AG08396 (cell line): ENCODE data around the gene KRT74.

ENCODE experiments used
- DNase-seq: peaks from one replicate; pipeline ENCODE4 v3.0.0; 2012; ENCODE audit warnings: low spot score, mixed read lengths

The KRT74 gene

GRCh38 chr12:52521175-52521567, 52.5 kb downstream of the KRT74 start:
- DNase-seq = no peak

- no peak for DNase-seq
Measured at GRCh38 chr12:52519826-52520662, 53.6 kb downstream of the KRT74 start, which contains the start of gene KRT5. Gene KRT5 (minus strand): TSS chr12:52520394. CDS start chr12:52520296, 98 bp downstream.

- no peak for DNase-seq
Measured at GRCh38 chr12:52519387-52519703, 54.3 kb downstream of the KRT74 start.

- DNase-seq = no peak
Measured at GRCh38 chr12:52518574-52519386, 54.9 kb downstream of the KRT74 start.

GRCh38 chr12:52517888-52518287, 55.8 kb downstream of the KRT74 start:
- no peak for DNase-seq

- no peak for DNase-seq
Measured at GRCh38 chr12:52517005-52517835, 56.4 kb downstream of the KRT74 start.

- DNase-seq = no peak
Measured at GRCh38 chr12:52515927-52516831, 57.5 kb downstream of the KRT74 start.
